GM18909 (cell line): Measurements from ENCODE around the gene DUS1L.
A peak's percentile ranks its signal among the peaks of the same experiment; 100 is the strongest.

Experiments used
- ATAC-seq: cut with Tn5 transposase; IDR thresholded peaks from one replicate; pipeline ENCODE4 v1.9.1; 2021; ENCODE audit warnings: mild to moderate bottlenecking; ENCODE audit not compliant: unreplicated experiment, poor library complexity

DUS1L gene

GRCh38 chr17:82029990-82030469 is 35.6 kb downstream of the DUS1L start:
- no peak for ATAC-seq

GRCh38 chr17:82029391-82029790 is 36.2 kb downstream of the DUS1L start:
- ATAC-seq: no peak

GRCh38 chr17:82028966-82029365 is 36.6 kb downstream of the DUS1L start:
- no peak for ATAC-seq

GRCh38 chr17:82028246-82028645 is 37.4 kb downstream of the DUS1L start:
- ATAC-seq: no peak

- no peak for ATAC-seq
These were observed 40.0 kb downstream of the DUS1L start for GRCh38 chr17:82025401-82026107.

- ATAC-seq: no peak
These were observed 40.7 kb downstream of the DUS1L start for GRCh38 chr17:82024859-82025258.

- ATAC-seq: no peak
These were observed 42.0 kb downstream of the DUS1L start for GRCh38 chr17:82023447-82024241.

GRCh38 chr17:82022981-82023446 is 42.6 kb downstream of the DUS1L start, which contains the start of gene LRRC45:
Gene LRRC45, plus strand, starts transcription at chr17:82023305. Its CDS starts 339 bp downstream, at chr17:82023644.
- peak; percentile 85 for ATAC-seq

- ATAC-seq: no peak
These were observed 43.2 kb downstream of the DUS1L start, which contains the start of gene CENPX for GRCh38 chr17:82022310-82022980. Gene CENPX, minus strand, starts transcription at chr17:82022878. Its CDS starts 17 bp downstream, at chr17:82022861.

GRCh38 chr17:82021900-82022309 is 43.7 kb downstream of the DUS1L start:
- no peak for ATAC-seq

- ATAC-seq: no peak
These were observed 44.3 kb downstream of the DUS1L start for GRCh38 chr17:82021107-82021899.

- no peak for ATAC-seq
These were observed 45.0 kb downstream of the DUS1L start for GRCh38 chr17:82020572-82021106.

GRCh38 chr17:82019690-82020571 is 45.7 kb downstream of the DUS1L start:
- no peak for ATAC-seq

- ATAC-seq: no peak
These were observed 46.5 kb downstream of the DUS1L start for GRCh38 chr17:82018989-82019689.

GRCh38 chr17:82018152-82018988 is 47.2 kb downstream of the DUS1L start:
- ATAC-seq: no peak

- ATAC-seq: no peak
These were observed 47.9 kb downstream of the DUS1L start for GRCh38 chr17:82017612-82018151.
